NCI-H187 (cell line): ENCODE results near the gene CAPZB.

Experiments used
- DNase-seq, 2 experiments: peaks; one replicate each; lab custom pipeline; 2025; lab: John Stamatoyannopoulos, UW

The CAPZB gene

GRCh38 chr1:19367584-19368041, 117.7 kb downstream of the CAPZB start:
- no peak for DNase-seq

DNA sequence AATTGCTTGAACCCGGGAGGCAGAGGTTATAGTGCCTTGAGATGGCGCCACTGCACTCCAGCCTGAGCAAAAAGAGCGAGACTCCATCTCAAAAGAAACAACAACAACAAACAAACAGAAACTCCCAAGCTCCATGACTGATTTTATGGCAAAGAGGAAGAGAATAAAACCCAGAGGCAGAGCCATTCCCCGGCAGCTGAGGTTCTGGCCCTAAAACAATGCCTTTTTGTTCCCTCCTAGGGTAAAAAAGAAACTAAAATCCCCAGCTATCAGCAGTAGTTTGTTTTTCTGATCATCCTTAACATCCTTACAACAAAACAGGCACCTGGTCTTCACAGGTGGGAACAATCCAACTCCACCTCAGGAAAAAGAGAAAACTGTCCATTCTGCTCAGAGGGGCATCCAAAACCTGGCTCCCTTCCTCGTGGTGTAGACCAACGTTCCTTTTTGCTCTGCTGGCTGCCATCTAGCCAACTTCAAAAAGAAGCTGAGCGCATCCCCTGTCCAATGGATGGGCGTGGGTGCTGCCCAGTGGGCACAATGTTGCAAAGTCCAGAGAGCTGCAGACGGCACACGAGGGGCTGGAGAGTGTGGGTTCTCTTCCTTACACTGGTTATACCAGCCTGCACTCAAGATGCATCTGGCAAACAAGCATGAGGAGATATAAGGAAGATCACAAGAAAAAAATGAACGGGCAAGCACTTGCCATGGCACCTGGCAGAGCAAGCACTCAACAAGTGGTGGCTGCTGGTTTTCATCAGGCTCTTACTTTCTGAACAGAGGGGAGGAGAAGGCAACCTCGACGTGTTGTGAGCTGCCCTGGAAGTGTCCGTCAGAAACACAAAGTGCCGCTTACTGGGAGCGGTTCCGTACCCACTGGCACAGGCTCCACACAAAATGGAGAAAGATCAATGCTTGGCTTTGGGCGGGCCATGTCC, 118.5 kb downstream of the CAPZB start:
- DNase-seq = no peak

- no peak for DNase-seq
Measured at GRCh38 chr1:19365721-19366120, 119.6 kb downstream of the CAPZB start.

DNA sequence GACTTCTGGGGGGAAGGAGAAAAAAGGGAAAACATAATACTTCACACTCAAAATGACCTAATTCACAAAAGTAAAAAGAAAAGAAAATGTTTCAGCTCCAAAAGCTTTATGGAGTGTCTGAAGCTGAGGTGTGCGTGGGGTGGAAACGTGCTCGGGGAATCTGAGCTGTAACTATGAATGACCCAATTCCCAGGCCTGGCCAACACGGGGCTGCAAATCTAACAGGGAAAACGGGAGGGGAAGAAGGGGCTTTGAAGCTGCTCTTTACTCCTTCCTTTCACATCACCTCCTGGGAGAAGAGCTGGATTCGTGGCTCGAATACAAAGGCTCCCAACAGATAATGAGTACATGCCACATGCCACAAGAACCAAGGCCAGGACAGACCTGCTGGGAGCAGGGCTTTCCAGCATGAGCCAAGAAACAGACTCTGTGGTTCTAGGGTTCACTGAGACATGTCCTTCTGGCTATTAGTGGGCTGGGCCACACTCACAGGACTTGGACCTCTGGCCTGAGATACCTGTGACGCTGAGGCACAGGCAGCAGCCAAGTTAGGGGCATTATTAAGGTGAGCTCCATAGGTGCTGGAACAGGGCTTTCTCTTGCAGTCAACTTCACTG, 121.7 kb downstream of the CAPZB start:
- no peak for DNase-seq

- DNase-seq = no peak
Measured at GRCh38 chr1:19361611-19362147, 123.7 kb downstream of the CAPZB start.

- no peak for DNase-seq
Measured at GRCh38 chr1:19360843-19361610, 124.3 kb downstream of the CAPZB start.

GRCh38 chr1:19360432-19360831, 124.9 kb downstream of the CAPZB start:
- DNase-seq = no peak

DNA sequence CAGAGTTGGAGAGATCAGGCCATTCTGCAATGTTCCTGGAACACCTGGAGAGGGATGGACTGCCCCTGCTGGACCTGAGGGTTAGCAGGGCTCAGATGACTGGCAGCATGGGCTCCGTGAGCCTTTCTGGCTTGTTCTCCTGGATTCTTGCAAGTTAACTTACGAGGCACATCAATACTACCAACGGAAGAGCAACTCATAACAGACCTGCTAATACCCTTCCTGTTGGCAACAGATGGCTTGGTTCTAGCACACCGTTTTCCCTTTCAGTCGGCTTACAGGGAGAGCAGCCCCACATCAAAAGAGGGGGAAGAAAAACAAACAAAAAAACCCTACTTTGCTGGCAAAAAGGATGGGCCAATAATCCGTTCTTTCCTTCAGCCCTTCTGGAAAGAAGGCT, 125.3 kb downstream of the CAPZB start:
- no peak for DNase-seq

- no peak for DNase-seq
Measured at GRCh38 chr1:19359357-19359756, 126.0 kb downstream of the CAPZB start.

DNA sequence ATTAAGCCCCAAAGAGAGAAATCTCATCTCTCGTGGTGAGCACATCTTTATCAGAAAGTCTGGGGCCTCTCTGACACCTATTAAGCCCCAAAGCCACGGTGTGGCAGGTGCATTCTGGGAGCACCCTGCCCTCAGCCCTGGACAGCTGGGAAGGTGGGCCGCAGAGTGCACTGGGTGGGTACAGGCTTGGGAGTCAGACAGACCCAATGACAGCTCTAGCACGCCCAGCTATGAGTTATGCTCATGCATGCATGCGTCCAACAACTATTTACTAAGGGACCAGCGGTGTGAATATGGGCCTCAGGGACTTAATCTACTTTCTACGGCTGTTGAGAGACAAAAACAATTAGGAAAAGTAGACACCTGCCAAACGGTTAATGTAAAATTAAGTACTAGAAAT, 126.6 kb downstream of the CAPZB start:
- no peak for DNase-seq

GRCh38 chr1:19357299-19357986, 127.9 kb downstream of the CAPZB start:
- DNase-seq = no peak

DNA sequence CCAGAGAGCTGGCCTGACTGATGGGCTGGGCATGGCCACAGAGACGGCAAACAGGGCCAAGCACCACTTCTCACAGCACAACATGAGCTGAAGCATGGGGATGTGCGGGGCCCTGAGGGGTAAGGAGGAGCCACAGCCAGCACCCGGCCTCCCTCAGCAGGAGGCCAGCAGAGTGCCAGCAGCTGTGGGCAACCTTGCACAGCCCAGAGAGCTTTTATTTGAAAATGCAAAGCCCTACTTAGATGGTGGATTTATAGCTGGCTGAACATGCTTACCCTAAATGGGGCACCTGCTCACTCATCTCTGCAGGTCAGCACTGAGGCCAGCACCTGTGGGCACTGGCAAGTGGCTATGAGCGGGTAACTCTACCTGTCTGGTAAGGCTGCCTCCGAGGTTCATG, 129.1 kb downstream of the CAPZB start:
- peak; percentile 83 to 84 for DNase-seq

DNA sequence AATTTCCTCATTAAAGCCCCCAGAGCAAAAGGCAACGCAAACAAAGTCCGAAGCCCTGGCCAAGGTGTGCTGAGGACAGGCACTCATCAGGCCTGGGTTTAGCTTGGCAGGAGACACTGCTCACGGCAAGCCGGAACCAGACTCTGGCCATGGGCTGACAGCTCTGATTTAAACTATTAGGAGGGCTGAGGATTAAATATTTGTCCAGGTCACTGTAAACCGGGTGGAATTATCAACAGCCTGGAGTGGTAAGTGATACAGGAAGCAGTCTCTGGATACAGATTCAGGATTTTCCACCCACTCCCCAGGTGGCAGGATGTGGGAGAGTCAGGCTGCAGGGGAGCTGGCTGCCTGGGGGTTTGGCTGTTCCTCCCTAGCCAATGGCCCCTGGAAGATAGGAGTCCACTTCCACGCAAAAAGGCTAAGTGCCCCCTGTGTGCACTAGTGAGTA, 130.8 kb downstream of the CAPZB start:
- peak in 1 of 2 experiments; percentile 72 for DNase-seq

- DNase-seq = peak; percentile 89 to 96
Measured at GRCh38 chr1:19353596-19353995, 131.7 kb downstream of the CAPZB start.

- DNase-seq = no peak
Measured at GRCh38 chr1:19352839-19353238, 132.5 kb downstream of the CAPZB start.

DNA sequence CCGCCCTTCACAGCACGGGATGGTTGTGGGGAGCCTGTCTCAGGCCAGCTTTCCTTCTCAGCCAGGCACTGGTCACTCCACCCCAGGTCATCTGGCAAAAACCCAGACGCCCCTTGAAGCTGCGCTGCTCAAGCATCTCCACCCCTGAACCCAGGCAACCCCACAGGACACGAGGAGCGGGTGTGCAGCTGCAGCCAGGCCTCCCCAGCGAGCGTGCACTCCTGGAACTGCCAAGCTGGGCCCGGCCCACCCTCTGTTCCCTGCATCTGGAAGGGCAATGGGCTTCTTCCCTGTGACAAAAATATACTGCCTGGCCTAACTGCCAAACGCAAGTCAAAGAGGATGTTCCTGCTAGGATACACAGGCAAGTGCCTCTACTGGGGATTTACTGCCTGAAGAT, 133.5 kb downstream of the CAPZB start:
- no peak for DNase-seq

GRCh38 chr1:19350566-19350965, 134.8 kb downstream of the CAPZB start:
- DNase-seq = no peak

DNA sequence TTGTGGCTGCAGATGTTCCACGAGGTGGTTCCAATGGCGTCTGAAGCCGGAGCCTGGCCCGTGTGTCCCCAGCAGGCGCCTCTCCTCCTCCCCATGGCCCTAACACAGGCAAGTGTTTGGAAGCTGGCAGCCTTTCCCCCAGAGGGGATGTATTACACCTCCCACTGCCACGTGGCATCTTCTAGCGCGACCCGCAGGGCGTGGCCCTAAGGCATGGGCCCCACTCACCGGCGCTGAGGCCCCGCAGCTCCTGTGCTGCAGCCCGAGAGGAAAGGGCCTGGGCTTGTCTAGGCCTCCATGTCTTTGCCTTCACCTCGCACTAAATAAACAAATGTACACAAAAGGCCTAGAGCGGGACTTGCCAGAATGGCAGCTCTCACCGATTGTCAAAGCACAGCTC, 135.3 kb downstream of the CAPZB start:
- peak; percentile 39 to 42 for DNase-seq

DNA sequence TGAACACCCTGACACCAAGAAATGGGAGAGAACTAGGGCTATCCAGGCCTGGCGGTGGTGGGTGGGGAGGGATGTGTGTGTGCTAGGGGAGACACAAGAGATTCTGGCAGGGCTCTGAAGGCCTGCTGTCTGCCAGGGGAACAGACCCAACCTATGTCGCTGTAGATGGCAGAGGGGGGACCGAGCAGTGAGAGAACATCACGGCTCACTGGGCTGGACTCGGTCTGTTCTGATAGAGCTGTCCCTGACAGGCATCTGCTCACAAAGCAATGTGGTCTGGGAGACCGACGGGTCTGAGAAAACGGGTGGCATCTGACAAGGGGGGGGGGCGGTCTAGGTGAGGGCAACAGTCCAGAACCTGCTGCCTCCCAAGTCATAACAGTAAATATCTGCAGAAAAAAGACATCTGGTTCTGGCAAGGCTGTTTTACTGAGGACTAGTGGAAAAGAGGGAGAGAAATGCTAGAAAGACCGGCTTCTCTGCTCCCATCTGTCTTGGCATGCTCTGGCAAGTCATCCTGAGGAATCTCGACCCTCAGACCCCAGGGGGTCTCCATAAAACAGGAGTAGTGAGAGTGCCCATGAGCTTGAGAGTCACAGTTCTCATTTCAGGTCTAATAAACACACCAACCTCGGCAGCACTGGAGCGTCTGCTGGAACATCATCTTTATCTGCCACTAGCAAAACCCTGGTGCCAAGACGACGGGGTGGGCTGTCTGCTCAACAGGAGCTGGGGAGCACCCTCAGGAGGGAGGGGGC, 136.7 kb downstream of the CAPZB start:
- no peak for DNase-seq

DNA sequence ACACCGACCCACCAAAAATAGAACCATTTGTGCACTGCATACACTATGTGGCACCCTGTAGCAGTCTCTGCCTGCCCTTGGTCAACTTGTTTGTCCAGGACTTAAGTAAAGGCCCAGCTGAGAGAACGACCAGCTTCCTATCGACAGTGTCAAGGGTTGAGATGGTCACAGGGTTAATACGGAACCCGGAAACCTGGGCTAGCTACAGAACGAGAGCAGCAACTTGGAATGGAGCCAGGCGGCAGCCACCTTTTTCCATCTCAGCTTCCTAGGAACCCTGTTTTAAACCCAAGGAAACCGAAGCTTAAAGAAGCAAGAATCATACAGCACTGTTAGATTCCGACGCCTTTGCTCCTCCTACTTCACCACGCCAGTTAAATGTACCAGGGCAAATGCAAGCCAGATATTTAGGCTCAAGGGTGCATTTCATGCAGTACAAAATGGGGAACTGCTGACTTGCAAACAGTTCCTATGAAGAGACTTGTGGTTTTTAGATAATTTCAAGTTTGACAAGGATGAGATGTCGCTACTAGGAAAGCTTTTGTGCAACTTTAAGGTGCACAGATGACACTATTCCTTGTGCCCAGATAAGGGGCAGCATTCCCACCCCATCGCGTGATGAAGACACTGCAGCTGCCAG, 137.7 kb downstream of the CAPZB start:
- no peak for DNase-seq
